ENCODE results near the gene BIN1.

BIN1 gene

GRCh38 chr2:127057371-127058245, 49.3 kb downstream of the BIN1 start:
- DNase-seq = no peak

GRCh38 chr2:127056631-127057370, 50.2 kb downstream of the BIN1 start:
- DNase-seq = no peak

- DNase-seq = no peak
Measured at GRCh38 chr2:127056086-127056485, 50.9 kb downstream of the BIN1 start.

- no peak for DNase-seq
Measured at GRCh38 chr2:127055786-127056076, 51.2 kb downstream of the BIN1 start.

GRCh38 chr2:127054996-127055785, 51.8 kb downstream of the BIN1 start:
- no peak for DNase-seq

GRCh38 chr2:127054604-127054930, 52.4 kb downstream of the BIN1 start:
- no peak for DNase-seq

GRCh38 chr2:127053731-127054603, 53.0 kb downstream of the BIN1 start:
- DNase-seq = no peak

GRCh38 chr2:127052771-127053691, 53.9 kb downstream of the BIN1 start:
- no peak for DNase-seq

- DNase-seq = no peak
Measured at GRCh38 chr2:127052057-127052770, 54.7 kb downstream of the BIN1 start.

- DNase-seq = no peak
Measured at GRCh38 chr2:127051116-127052056, 55.6 kb downstream of the BIN1 start.

GRCh38 chr2:127050803-127051115, 56.2 kb downstream of the BIN1 start:
- DNase-seq = no peak

- DNase-seq = peak; percentile 54
Measured at GRCh38 chr2:127049927-127050802, 56.8 kb downstream of the BIN1 start.

- DNase-seq = no peak
Measured at GRCh38 chr2:127048969-127049897, 57.7 kb downstream of the BIN1 start.

- DNase-seq = no peak
Measured at GRCh38 chr2:127048618-127048935, 58.4 kb downstream of the BIN1 start.

- no peak for DNase-seq
Measured at GRCh38 chr2:127047716-127048617, 59.0 kb downstream of the BIN1 start.

GRCh38 chr2:127047054-127047453, 59.9 kb downstream of the BIN1 start:
- DNase-seq = no peak

- DNase-seq = no peak
Measured at GRCh38 chr2:127046579-127046978, 60.4 kb downstream of the BIN1 start.

All from CD4-positive, alpha-beta T cell treated with Interleukin-21 for 1 hour (primary cell).